Neural crest cell (in vitro differentiated cells): Measurements from ENCODE around the gene FRMD3. TPM values are rescaled to one million over a fixed set of nuclear protein-coding genes. Genes with fewer than 3 reads are reported as not detected.

Experiments used
- DNase-seq: peaks from one replicate; pipeline ENCODE4 v3.0.0; 2021; ENCODE audit warnings: low read depth, mixed read lengths, low spot score
- H3K27ac Mint-ChIP-seq: one replicate; pipeline ENCODE4 v1.8.0; 2021; ENCODE audit warnings: mild to moderate bottlenecking, mixed read lengths; ENCODE audit not compliant: unreplicated experiment
- H3K27me3 Mint-ChIP-seq: 2 replicates; pipeline ENCODE4 v1.8.0; 2021; ENCODE audit warnings: low read depth, mild to moderate bottlenecking, mixed read lengths
- H3K36me3 Mint-ChIP-seq: 2 replicates; pipeline ENCODE4 v1.8.0; 2021; ENCODE audit warnings: low read depth, mild to moderate bottlenecking, mixed read lengths
- H3K4me1 Mint-ChIP-seq: 2 replicates; pipeline ENCODE4 v1.8.0; 2021; ENCODE audit warnings: mixed read lengths
- H3K4me3 Mint-ChIP-seq: one replicate; pipeline ENCODE4 v1.8.0; 2021; ENCODE audit warnings: mild to moderate bottlenecking, mixed read lengths
- H3K9me3 Mint-ChIP-seq: 2 replicates; pipeline ENCODE4 v1.8.0; 2021; ENCODE audit warnings: mixed read lengths
- total RNA-seq: library from RNA; stranded (reverse); gene quantifications from 2 replicates; pipeline ENCODE4 v1.2.1, GENCODE V29; 2021
- TF ChIP-seq, protein P1 (sequence below): fragments of 200-600 bp; sonication (generic); conservative IDR thresholded peaks from 2 replicates; pipeline ENCODE4 v1.5.0; 2021; ENCODE audit warnings: antibody characterized with exemption, mild to moderate bottlenecking

Gene FRMD3
- total RNA-seq, 1 donor from 2014 or later, result 2.3 TPM

DNA sequence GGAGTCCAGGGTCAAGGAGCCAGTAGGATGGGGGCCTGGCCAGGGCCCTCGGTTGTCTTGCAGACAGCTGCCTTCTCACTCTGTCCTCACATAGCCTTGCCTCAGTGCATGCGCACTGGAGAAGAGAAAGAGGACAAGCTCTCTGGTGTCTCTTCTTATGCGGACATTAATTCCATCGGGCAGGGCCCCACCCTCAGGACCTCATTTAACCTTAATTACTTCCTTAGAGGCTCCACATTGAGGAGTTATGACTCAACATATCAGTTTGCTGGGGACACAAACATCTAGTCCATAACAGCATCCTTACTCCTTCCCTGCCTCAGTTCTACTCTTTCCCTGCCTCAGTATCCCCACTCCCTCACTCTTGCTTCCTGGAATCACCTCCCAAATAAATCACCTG is 78.4 kb downstream of the FRMD3 start:
- Mint-ChIP-seq H3K27me3 (no peaks in the 10 kb centered on the region), H3K9me3 (peaks cover 10% of the 10 kb centered on the region), H3K4me3 (no peak overlapping the region), H3K4me1 (peaks cover 6% of the 10 kb centered on the region), H3K27ac (no peak overlapping the region), H3K36me3 (peaks cover 3% of the 10 kb centered on the region)
- TF ChIP-seq, protein P1, sequence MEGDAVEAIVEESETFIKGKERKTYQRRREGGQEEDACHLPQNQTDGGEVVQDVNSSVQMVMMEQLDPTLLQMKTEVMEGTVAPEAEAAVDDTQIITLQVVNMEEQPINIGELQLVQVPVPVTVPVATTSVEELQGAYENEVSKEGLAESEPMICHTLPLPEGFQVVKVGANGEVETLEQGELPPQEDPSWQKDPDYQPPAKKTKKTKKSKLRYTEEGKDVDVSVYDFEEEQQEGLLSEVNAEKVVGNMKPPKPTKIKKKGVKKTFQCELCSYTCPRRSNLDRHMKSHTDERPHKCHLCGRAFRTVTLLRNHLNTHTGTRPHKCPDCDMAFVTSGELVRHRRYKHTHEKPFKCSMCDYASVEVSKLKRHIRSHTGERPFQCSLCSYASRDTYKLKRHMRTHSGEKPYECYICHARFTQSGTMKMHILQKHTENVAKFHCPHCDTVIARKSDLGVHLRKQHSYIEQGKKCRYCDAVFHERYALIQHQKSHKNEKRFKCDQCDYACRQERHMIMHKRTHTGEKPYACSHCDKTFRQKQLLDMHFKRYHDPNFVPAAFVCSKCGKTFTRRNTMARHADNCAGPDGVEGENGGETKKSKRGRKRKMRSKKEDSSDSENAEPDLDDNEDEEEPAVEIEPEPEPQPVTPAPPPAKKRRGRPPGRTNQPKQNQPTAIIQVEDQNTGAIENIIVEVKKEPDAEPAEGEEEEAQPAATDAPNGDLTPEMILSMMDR, result no peak
- no peak for DNase-seq

DNA sequence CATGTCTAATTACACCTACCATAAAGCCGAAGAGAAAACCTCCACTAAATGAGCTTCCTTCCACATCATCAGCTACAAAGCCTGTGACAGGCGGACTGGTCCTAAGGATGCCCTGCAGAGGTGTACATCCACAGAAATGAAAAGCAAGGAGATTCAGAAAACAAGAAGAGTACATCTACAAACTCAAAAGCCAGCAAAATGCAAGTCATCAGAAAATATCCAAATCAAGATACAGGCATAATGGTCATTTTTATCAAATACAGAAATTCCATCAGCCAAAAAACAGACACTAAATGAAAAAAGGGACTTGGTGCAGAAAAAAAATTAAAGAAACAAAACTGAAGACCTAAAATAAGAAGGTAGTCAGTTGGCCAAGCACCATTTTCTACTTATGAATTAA is 79.7 kb downstream of the FRMD3 start:
- TF ChIP-seq, protein P1, result no peak
- Mint-ChIP-seq H3K27ac (no peak overlapping the region), H3K9me3 (peaks cover 10% of the 10 kb centered on the region), H3K27me3 (no peaks in the 10 kb centered on the region), H3K4me1 (no peaks in the 10 kb centered on the region), H3K36me3 (peaks cover 3% of the 10 kb centered on the region), H3K4me3 (no peak overlapping the region)
- no peak for DNase-seq

DNA sequence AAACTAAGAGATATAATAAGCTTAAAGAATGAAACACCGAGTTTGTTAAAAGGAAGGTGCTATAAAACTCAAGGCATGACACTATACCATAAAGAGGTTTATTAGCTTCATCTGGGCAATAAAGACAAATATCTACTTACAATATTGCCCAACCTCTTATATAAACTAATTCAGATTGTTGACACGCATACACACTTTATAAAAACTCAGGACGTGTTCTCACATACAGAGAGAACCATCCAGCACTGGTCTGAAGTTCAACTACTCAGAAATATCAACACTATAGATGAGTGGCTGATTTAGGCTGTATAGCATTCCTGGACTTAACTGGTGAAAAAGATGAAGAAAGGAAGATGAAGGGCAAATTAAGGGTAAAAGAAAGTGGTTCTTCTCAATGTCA is 81.2 kb downstream of the FRMD3 start:
- no peaks in the 10 kb centered on the region for H3K4me1 Mint-ChIP-seq
- H3K27me3 Mint-ChIP-seq, result no peaks in the 10 kb centered on the region
- peaks cover 3% of the 10 kb centered on the region for H3K36me3 Mint-ChIP-seq
- no peak for DNase-seq
- TF ChIP-seq, protein P1, result no peak
- no peak overlapping the region for H3K27ac Mint-ChIP-seq
- no peak overlapping the region for H3K4me3 Mint-ChIP-seq
- H3K9me3 Mint-ChIP-seq, result peaks cover 10% of the 10 kb centered on the region

DNA sequence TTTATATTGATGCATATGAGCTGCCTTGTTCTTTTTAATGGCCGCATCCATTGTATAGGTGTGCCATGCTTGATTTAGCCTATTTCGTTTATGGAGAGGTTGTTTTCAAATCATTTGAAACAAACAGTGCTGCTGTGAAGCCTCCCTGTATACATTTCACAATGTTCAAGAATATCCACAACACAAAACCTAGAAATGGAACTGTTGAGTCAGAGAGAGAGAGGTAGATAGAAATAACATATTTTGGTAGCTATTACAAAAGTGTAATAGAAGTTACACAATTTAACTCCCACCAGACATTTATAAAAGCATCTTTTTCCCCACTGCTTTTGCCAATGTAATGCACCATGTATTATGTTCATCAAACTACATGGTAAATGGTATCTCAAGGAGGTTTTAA is 82.0 kb downstream of the FRMD3 start:
- DNase-seq, result no peak
- H3K27me3 Mint-ChIP-seq, result no peaks in the 10 kb centered on the region
- H3K27ac Mint-ChIP-seq, result no peak overlapping the region
- no peak overlapping the region for H3K4me3 Mint-ChIP-seq
- peaks cover 3% of the 10 kb centered on the region for H3K36me3 Mint-ChIP-seq
- TF ChIP-seq, protein P1, result no peak
- peaks cover 8% of the 10 kb centered on the region for H3K9me3 Mint-ChIP-seq
- no peaks in the 10 kb centered on the region for H3K4me1 Mint-ChIP-seq

DNA sequence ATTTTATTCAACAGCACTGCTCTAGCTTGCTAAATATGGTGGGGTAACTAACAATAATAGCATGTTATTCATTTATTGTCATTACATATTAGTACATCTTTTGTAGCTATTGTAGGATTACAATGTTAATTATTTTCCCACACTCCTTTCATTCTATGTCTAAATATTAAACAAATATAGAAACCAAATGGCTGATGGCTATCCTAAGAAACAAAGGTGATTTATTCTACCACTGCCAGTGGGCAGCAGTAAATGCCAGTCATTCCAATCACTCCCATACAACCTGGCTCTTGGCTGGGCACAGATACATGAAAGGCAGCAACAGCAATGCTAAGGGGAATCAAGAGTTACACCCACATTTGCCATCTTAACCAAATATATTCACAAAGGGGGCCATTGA is 84.1 kb downstream of the FRMD3 start:
- Mint-ChIP-seq H3K36me3 (no peaks in the 10 kb centered on the region), H3K9me3 (no peaks in the 10 kb centered on the region), H3K4me3 (no peak overlapping the region), H3K4me1 (peaks cover 3% of the 10 kb centered on the region), H3K27ac (no peak overlapping the region), H3K27me3 (no peaks in the 10 kb centered on the region)
- TF ChIP-seq, protein P1, result no peak
- no peak for DNase-seq

DNA sequence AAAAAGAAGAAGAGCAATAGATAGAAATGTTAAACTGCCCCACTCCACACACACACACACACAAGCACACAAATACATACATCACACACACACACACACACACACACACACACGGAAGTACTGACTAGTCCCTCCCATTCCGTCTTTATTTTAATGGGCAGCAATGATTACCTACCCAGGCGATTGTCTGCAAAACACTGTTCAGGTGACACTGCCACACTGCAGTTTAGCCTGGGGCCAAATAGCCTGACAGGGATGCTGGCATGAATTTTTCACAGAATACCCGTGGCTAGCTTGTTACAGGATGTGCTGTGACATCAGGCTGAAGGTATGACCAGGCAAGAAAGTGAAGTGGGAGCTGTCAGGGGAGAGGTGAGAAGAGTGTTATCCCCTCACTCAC is 86.9 kb downstream of the FRMD3 start:
- Mint-ChIP-seq H3K4me1 (peaks cover 3% of the 10 kb centered on the region), H3K9me3 (no peaks in the 10 kb centered on the region), H3K27me3 (no peaks in the 10 kb centered on the region), H3K36me3 (no peaks in the 10 kb centered on the region), H3K4me3 (no peak overlapping the region), H3K27ac (no peak overlapping the region)
- DNase-seq, result no peak
- TF ChIP-seq, protein P1, result no peak
